SJSA1 (cell line): ENCODE data around the gene SLC27A4. TPM values are rescaled to one million over a fixed set of nuclear protein-coding genes. Genes with fewer than 3 reads are reported as not detected.
A peak's percentile ranks its signal among the peaks of the same experiment; 100 is the strongest.

Experiments
- DNase-seq, 2 experiments: peaks; one replicate each; pipeline ENCODE4 v3.0.0-alpha.2; 2015 to 2020; ENCODE audit warnings: low spot score in 2 of 2, low read depth in 1 of 2
- H3K27ac ChIP-seq: fragments of 250-450 bp; sonication (Bioruptor Pico); 2 replicates; pipeline ENCODE4 v1.5.1; 2020; ENCODE audit warnings: mild to moderate bottlenecking, moderate library complexity
- H3K27me3 ChIP-seq: fragments of 250-450 bp; sonication (Bioruptor Pico); replicated peaks from 2 replicates; pipeline ENCODE4 v1.5.1; 2020; ENCODE audit warnings: mild to moderate bottlenecking, moderate library complexity
- H3K36me3 ChIP-seq: fragments of 250-450 bp; sonication (Bioruptor Pico); 2 replicates; pipeline ENCODE4 v1.5.1; 2020; ENCODE audit warnings: mild to moderate bottlenecking
- H3K4me1 ChIP-seq: fragments of 250-450 bp; sonication (Bioruptor Pico); replicated peaks from 2 replicates; pipeline ENCODE4 v1.6.1; 2021; ENCODE audit warnings: mild to moderate bottlenecking
- H3K4me3 ChIP-seq: fragments of 250-450 bp; sonication (Bioruptor Pico); 2 replicates; pipeline ENCODE4 v1.5.1; 2020; ENCODE audit warnings: mild to moderate bottlenecking
- H3K9me3 ChIP-seq: fragments of 250-450 bp; sonication (Bioruptor Pico); replicated peaks from 2 replicates; pipeline ENCODE4 v1.5.1; 2020; ENCODE audit warnings: mild to moderate bottlenecking
- total RNA-seq: library from RNA; depleted of rRNA; stranded (reverse); fragments of >200 nt; shearing (Covaris generic); gene quantifications from 2 replicates; pipeline ENCODE4 v1.2.3, GENCODE V29; 2014; rRNA removed

Gene SLC27A4
- 23.3 and 26.4 TPM in 2 replicates for total RNA-seq

GRCh38 chr9:128339761-128340690 is at the start of gene SLC27A4:
Gene SLC27A4 (plus strand): TSS chr9:128340527. CDS start chr9:128343133, 2,606 bp downstream.
- Histone ChIP-seq H3K4me3 (peak within 1 kb of the TSS; percentile 67), H3K4me1 (peaks cover 7% of the 10 kb centered on the region; the same call in 1 of the 2 replicates), H3K27ac (no peak within 1 kb of the TSS; the same call in 1 of the 2 replicates), H3K36me3 (peaks cover 18% of the 10 kb centered on the region), H3K27me3 (no peaks in the 10 kb centered on the region), H3K9me3 (no peaks in the 10 kb centered on the region)
- DNase-seq: peak; percentile 55 to 69

- Histone ChIP-seq H3K27ac (no peak overlapping the region), H3K36me3 (no peaks in the 10 kb centered on the region), H3K27me3 (no peaks in the 10 kb centered on the region), H3K4me3 (no peak overlapping the region), H3K4me1 (peaks cover 10% of the 10 kb centered on the region), H3K9me3 (no peaks in the 10 kb centered on the region)
- no peak for DNase-seq
Measured at GRCh38 chr9:128292009-128292408, 48.3 kb upstream of the SLC27A4 start.

- no peak overlapping the region for H3K27ac ChIP-seq
- H3K36me3 ChIP-seq: no peaks in the 10 kb centered on the region
- no peak for DNase-seq
Measured at GRCh38 chr9:128293091-128293490, 47.2 kb upstream of the SLC27A4 start.

GRCh38 chr9:128294142-128294541 is 46.2 kb upstream of the SLC27A4 start:
- Histone ChIP-seq H3K27ac (no peak overlapping the region), H3K4me3 (no peak overlapping the region), H3K9me3 (no peaks in the 10 kb centered on the region), H3K4me1 (peaks cover 10% of the 10 kb centered on the region), H3K27me3 (no peaks in the 10 kb centered on the region), H3K36me3 (no peaks in the 10 kb centered on the region)
- no peak for DNase-seq

More at GRCh38 chr9:128293091-128293490, 47.2 kb upstream of the SLC27A4 start:
- no peaks in the 10 kb centered on the region for H3K9me3 ChIP-seq
- H3K4me1 ChIP-seq: peaks cover 10% of the 10 kb centered on the region
- H3K27me3 ChIP-seq: no peaks in the 10 kb centered on the region
- no peak overlapping the region for H3K4me3 ChIP-seq

- DNase-seq: no peak
- H3K27ac ChIP-seq: no peak overlapping the region
- no peaks in the 10 kb centered on the region for H3K9me3 ChIP-seq
Measured at GRCh38 chr9:128296340-128297220, 43.7 kb upstream of the SLC27A4 start.

GRCh38 chr9:128297221-128297773 is 43.0 kb upstream of the SLC27A4 start:
- Histone ChIP-seq H3K4me3 (no peak overlapping the region), H3K27ac (no peak overlapping the region)

More at GRCh38 chr9:128296340-128297220, 43.7 kb upstream of the SLC27A4 start:
- Histone ChIP-seq H3K27me3 (no peaks in the 10 kb centered on the region), H3K4me3 (no peak overlapping the region), H3K4me1 (peaks cover 10% of the 10 kb centered on the region), H3K36me3 (no peaks in the 10 kb centered on the region)

GRCh38 chr9:128298535-128299482 is 41.5 kb upstream of the SLC27A4 start:
- H3K9me3 ChIP-seq: no peaks in the 10 kb centered on the region
- no peaks in the 10 kb centered on the region for H3K27me3 ChIP-seq
- no peak overlapping the region for H3K4me3 ChIP-seq
- no peaks in the 10 kb centered on the region for H3K36me3 ChIP-seq
- DNase-seq: no peak
- peaks cover 10% of the 10 kb centered on the region for H3K4me1 ChIP-seq
- no peak overlapping the region for H3K27ac ChIP-seq

More at GRCh38 chr9:128297221-128297773, 43.0 kb upstream of the SLC27A4 start:
- Histone ChIP-seq H3K36me3 (no peaks in the 10 kb centered on the region), H3K9me3 (no peaks in the 10 kb centered on the region), H3K27me3 (no peaks in the 10 kb centered on the region), H3K4me1 (peaks cover 10% of the 10 kb centered on the region)
- DNase-seq: no peak

- DNase-seq: no peak
- no peak overlapping the region for H3K27ac ChIP-seq
Measured at GRCh38 chr9:128304136-128304970, 36.0 kb upstream of the SLC27A4 start.

GRCh38 chr9:128304971-128305288 is 35.4 kb upstream of the SLC27A4 start:
- H3K27ac ChIP-seq: no peak overlapping the region
- peaks cover 26% of the 10 kb centered on the region for H3K4me1 ChIP-seq
- H3K27me3 ChIP-seq: no peaks in the 10 kb centered on the region
- no peak for DNase-seq
- no peaks in the 10 kb centered on the region for H3K9me3 ChIP-seq
- H3K36me3 ChIP-seq: peaks cover 17% of the 10 kb centered on the region
- H3K4me3 ChIP-seq: no peak overlapping the region

More at GRCh38 chr9:128304136-128304970, 36.0 kb upstream of the SLC27A4 start:
- Histone ChIP-seq H3K27me3 (no peaks in the 10 kb centered on the region), H3K36me3 (peaks cover 11% of the 10 kb centered on the region), H3K4me1 (peaks cover 26% of the 10 kb centered on the region), H3K9me3 (no peaks in the 10 kb centered on the region), H3K4me3 (no peak overlapping the region)

- no peak overlapping the region for H3K27ac ChIP-seq
- H3K27me3 ChIP-seq: no peaks in the 10 kb centered on the region
- H3K9me3 ChIP-seq: no peaks in the 10 kb centered on the region
- no peak for DNase-seq
- peaks cover 26% of the 10 kb centered on the region for H3K4me1 ChIP-seq
- H3K4me3 ChIP-seq: no peak overlapping the region
- peaks cover 35% of the 10 kb centered on the region for H3K36me3 ChIP-seq
Measured at GRCh38 chr9:128309551-128309950, 30.8 kb upstream of the SLC27A4 start.

- DNase-seq: no peak
- H3K9me3 ChIP-seq: no peaks in the 10 kb centered on the region
- H3K27me3 ChIP-seq: no peaks in the 10 kb centered on the region
- no peak overlapping the region for H3K27ac ChIP-seq
- H3K4me1 ChIP-seq: peaks cover 26% of the 10 kb centered on the region
- H3K4me3 ChIP-seq: no peak overlapping the region
- peaks cover 41% of the 10 kb centered on the region for H3K36me3 ChIP-seq
Measured at GRCh38 chr9:128310461-128310860, 29.9 kb upstream of the SLC27A4 start.

GRCh38 chr9:128314697-128315096 is 25.6 kb upstream of the SLC27A4 start:
- H3K27me3 ChIP-seq: no peaks in the 10 kb centered on the region
- no peak overlapping the region for H3K4me3 ChIP-seq
- no peak for DNase-seq
- H3K36me3 ChIP-seq: peaks cover 47% of the 10 kb centered on the region
- H3K27ac ChIP-seq: no peak overlapping the region
- no peaks in the 10 kb centered on the region for H3K4me1 ChIP-seq
- H3K9me3 ChIP-seq: no peaks in the 10 kb centered on the region
